BJ (cell line): ENCODE data around the gene GARIN1A. TPM values are rescaled to one million over a fixed set of nuclear protein-coding genes. Genes with fewer than 3 reads are reported as not detected.
"Not testable (repeated sequence)": the region's sequence is repeated elsewhere in the genome, so short reads cannot be mapped to it uniquely, and the experiment has no call there.

ENCODE experiments used
- CTCF ChIA-PET: fragments of 350-600 bp; formaldehyde crosslinking; extraction: SDS; loops from one replicate; lab custom pipeline; 2021; ENCODE audit warnings: antibody characterized with exemption, inconsistent platforms; lab: Yijun Ruan, JAX
- POLR2A ChIA-PET: fragments of 300-600 bp; sonication (Branson Sonifier 250); formaldehyde crosslinking; extraction: SDS; loops from one replicate; lab custom pipeline; 2021; ENCODE audit warnings: antibody characterized with exemption; lab: Charles Lee
- DNase-seq: peaks from one replicate; pipeline ENCODE4 v3.0.0-alpha.2; 2011; ENCODE audit warnings: low read depth
- H3K27me3 ChIP-seq: 2 replicates; pipeline ENCODE4 v1.6.0; 2011; ENCODE audit warnings: low read length; ENCODE audit not compliant: control insufficient read depth, insufficient read depth
- H3K36me3 ChIP-seq: 2 replicates; pipeline ENCODE4 v1.5.1; 2011; ENCODE audit warnings: low read length; ENCODE audit not compliant: control insufficient read depth, insufficient read depth
- H3K4me3 ChIP-seq: 2 replicates; pipeline ENCODE4 v1.5.1; 2011; ENCODE audit warnings: low read depth, mild to moderate bottlenecking, control low read depth, low read length
- polyA minus RNA-seq: library from RNA; depleted of rRNA, polyadenylated mRNA; stranded (reverse); fragments of >200 nt; gene quantifications from 2 replicates; pipeline ENCODE4 v1.2.3, GENCODE V29; 2011; rRNA and poly(A)+ RNA removed
- polyA plus RNA-seq: library from polyadenylated mRNA; depleted of rRNA; stranded (reverse); fragments of >200 nt; gene quantifications from 2 replicates; pipeline ENCODE4 v1.2.3, GENCODE V29; 2011; rRNA removed
- TF ChIP-seq, protein P1 (sequence below): IDR thresholded peaks from 2 replicates; pipeline ENCODE4 v1.5.1; 2011; ENCODE audit warnings: low read depth, mild to moderate bottlenecking, control low read depth, inconsistent platforms, low read length, moderate library complexity; ENCODE audit not compliant: insufficient read depth

GARIN1A gene
- 0.67 and 0.94 TPM in 2 replicates for polyA plus RNA-seq
- 1.6 and 2.9 TPM in 2 replicates for polyA minus RNA-seq

DNA sequence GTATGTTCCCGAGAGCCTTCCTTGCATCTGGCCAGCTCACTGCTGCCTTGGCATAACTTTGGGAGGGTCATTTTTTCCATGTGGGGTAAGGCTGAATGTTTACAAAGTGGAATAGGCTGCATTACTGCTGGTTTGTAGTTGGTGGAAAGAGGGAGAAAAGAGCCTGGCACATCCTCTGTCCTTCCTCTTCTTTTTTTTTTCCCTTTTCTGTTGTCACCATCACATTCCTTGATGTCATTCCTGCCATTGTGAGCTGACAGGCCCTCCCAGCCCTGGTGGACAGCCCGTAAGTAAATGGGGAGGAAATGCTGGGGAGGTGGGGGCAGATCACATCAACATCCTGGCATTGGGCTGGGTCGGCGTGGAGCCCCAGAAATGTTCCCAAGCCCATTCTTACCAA, at the start of gene GARIN1A:
Gene GARIN1A (plus strand): TSS at position 301 of the 400 bp plus-strand sequence. CDS start 106 bp downstream, outside the sequence.
- Histone ChIP-seq H3K27me3 (no peaks in the 10 kb centered on the region), H3K36me3 (no peaks in the 10 kb centered on the region), H3K4me3 (no peak within 1 kb of the TSS)
- CTCF ChIA-PET: interaction anchor here (0.7 to 2.6 kb wide), 7 partner anchors 9 to 212 kb away, joined by 3 to 11 read pairs (median 4); no protein-coding TSS in a partner anchor
- TF ChIP-seq, protein P1, sequence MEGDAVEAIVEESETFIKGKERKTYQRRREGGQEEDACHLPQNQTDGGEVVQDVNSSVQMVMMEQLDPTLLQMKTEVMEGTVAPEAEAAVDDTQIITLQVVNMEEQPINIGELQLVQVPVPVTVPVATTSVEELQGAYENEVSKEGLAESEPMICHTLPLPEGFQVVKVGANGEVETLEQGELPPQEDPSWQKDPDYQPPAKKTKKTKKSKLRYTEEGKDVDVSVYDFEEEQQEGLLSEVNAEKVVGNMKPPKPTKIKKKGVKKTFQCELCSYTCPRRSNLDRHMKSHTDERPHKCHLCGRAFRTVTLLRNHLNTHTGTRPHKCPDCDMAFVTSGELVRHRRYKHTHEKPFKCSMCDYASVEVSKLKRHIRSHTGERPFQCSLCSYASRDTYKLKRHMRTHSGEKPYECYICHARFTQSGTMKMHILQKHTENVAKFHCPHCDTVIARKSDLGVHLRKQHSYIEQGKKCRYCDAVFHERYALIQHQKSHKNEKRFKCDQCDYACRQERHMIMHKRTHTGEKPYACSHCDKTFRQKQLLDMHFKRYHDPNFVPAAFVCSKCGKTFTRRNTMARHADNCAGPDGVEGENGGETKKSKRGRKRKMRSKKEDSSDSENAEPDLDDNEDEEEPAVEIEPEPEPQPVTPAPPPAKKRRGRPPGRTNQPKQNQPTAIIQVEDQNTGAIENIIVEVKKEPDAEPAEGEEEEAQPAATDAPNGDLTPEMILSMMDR: no peak
- POLR2A ChIA-PET: no interaction called here
- no peak for DNase-seq

GRCh38 chr7:128627124-128627523, 45.0 kb upstream of the GARIN1A start:
- H3K27me3 ChIP-seq, H3K36me3 ChIP-seq, H3K4me3 ChIP-seq, CTCF ChIA-PET, POLR2A ChIA-PET, DNase-seq: not testable (repeated sequence)

- H3K27me3 ChIP-seq, CTCF ChIA-PET, DNase-seq, H3K4me3 ChIP-seq, H3K36me3 ChIP-seq, POLR2A ChIA-PET: not testable (repeated sequence)
These were observed 38.2 kb upstream of the GARIN1A start for GRCh38 chr7:128633915-128634314.

- CTCF ChIA-PET, H3K4me3 ChIP-seq, DNase-seq, H3K36me3 ChIP-seq, H3K27me3 ChIP-seq: not testable (repeated sequence)
- POLR2A ChIA-PET: interaction anchor here (0.6 kb wide), 1 partner anchor 119 kb away, joined by 3 read pairs; no protein-coding TSS in a partner anchor
These were observed 26.9 kb upstream of the GARIN1A start for GRCh38 chr7:128645206-128645605.

DNA sequence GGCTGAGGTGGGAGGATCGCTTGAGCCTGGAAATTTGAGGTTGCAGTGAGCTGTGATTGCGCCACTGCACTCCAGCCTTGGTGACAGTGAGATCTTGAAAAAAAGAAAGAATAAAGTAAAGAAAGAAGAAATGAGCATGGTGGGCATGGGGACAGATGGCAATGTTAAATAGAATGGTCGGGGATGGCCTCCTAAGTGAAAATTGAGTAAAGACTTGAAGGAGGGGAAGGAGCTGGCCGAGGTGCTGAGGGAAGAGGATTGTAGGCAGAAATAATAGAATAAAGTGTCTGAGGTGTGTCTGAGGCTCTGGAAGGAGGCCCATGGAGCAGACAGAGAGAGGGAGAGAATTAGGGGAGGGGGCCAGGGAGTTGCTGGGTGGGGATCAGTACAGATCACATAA, 26.2 kb upstream of the GARIN1A start:
- H3K4me3 ChIP-seq, POLR2A ChIA-PET, DNase-seq, CTCF ChIA-PET, H3K36me3 ChIP-seq, H3K27me3 ChIP-seq: not testable (repeated sequence)

- H3K27me3 ChIP-seq, POLR2A ChIA-PET, H3K4me3 ChIP-seq, DNase-seq, H3K36me3 ChIP-seq, CTCF ChIA-PET: not testable (repeated sequence)
These were observed 25.2 kb upstream of the GARIN1A start for GRCh38 chr7:128646877-128647276.

DNA sequence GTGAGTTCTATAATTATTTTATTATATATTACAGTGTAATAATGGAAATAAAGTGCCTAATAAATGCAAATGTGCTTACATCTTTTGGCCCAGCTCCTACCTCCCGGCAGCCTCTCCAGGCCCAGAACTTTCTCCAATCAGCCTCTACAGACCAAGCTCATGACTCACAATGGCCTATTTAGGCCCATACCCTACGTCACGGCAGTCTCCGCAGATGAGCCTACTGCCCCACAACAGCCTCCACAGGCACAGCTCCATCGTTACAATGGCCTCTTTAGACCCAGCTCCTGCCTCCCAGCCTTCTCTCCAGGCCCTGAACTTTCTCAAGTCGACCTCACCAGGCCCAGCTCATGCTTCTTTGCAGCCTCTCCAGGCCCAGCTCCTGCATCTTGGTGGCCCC, 21.0 kb upstream of the GARIN1A start:
- H3K27me3 ChIP-seq, DNase-seq, H3K4me3 ChIP-seq, POLR2A ChIA-PET, CTCF ChIA-PET, H3K36me3 ChIP-seq: not testable (repeated sequence)

- POLR2A ChIA-PET, H3K27me3 ChIP-seq, CTCF ChIA-PET: not testable (repeated sequence)
These were observed 19.5 kb upstream of the GARIN1A start for GRCh38 chr7:128652606-128653005.

GRCh38 chr7:128653197-128653596, 18.9 kb upstream of the GARIN1A start:
- CTCF ChIA-PET, H3K4me3 ChIP-seq, H3K36me3 ChIP-seq, H3K27me3 ChIP-seq, DNase-seq, POLR2A ChIA-PET: not testable (repeated sequence)

More at GRCh38 chr7:128652606-128653005, 19.5 kb upstream of the GARIN1A start:
- not testable (repeated sequence) for H3K36me3 ChIP-seq, H3K4me3 ChIP-seq, DNase-seq

DNA sequence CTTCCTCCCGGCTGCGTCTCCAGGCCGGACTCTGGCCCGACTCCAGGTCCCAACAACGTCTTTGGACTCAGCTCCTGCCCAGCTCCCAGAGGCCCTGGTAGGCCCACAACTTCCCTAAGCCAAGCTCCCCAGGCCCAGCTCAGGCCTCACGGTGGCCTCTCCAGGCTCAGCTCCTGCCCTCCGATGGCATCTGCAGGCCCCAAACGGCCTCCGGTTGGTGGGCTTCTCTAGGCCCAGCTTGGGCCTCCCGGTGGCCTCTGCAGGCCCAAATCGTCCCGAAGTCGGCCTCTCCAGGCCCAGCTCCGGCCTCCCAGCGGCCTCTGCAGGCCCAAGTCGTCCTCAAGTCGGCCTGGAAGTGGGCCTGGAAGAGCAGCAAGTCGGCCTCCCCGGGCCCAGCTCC, 18.0 kb upstream of the GARIN1A start:
- POLR2A ChIA-PET, CTCF ChIA-PET, DNase-seq, H3K36me3 ChIP-seq, H3K4me3 ChIP-seq, H3K27me3 ChIP-seq: not testable (repeated sequence)

DNA sequence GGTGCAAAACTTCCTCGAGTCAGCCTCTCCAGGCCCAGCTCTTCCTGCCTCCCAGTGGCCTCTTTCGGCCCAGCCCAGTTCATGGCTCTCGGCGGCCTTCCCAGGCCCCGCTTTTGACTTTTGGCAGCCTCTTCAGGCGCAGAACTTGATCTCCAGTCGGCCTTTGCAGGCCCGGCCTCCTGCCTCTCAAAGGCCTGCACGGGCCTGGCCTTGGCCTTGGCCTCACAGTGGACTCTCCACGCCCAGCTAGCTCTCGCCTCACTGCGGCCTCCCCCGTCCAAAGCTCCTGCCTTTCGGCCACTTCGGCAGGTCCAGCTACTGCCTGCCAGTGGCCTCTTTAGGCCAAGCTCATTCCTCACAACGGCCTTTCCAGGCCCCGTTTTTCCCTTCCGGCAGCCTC, 17.6 kb upstream of the GARIN1A start:
- H3K36me3 ChIP-seq, H3K4me3 ChIP-seq, CTCF ChIA-PET, POLR2A ChIA-PET, DNase-seq, H3K27me3 ChIP-seq: not testable (repeated sequence)

- H3K27me3 ChIP-seq, H3K36me3 ChIP-seq, CTCF ChIA-PET, H3K4me3 ChIP-seq, DNase-seq, POLR2A ChIA-PET: not testable (repeated sequence)
These were observed 13.7 kb upstream of the GARIN1A start for GRCh38 chr7:128658428-128658827.
